OCI-LY1 (cell line): ENCODE results near the gene GPR18.

ENCODE experiments used
- H2AFZ ChIP-seq: fragments of 200-600 bp; sonication (generic), shearing (Covaris generic); 2 replicates; pipeline ENCODE4 v1.6.0; 2014; ENCODE audit warnings: antibody characterized with exemption, mild to moderate bottlenecking, low read length
- H3F3A ChIP-seq: fragments of 200-600 bp; sonication (generic), shearing (Covaris generic); 2 replicates; pipeline ENCODE4 v1.6.0; 2014; ENCODE audit warnings: mild to moderate bottlenecking, antibody characterized with exemption, low read length, moderate library complexity; ENCODE audit not compliant: insufficient read depth
- H3K27ac ChIP-seq: fragments of 200-600 bp; sonication (generic); 2 replicates; pipeline ENCODE4 v1.5.1; 2014; ENCODE audit warnings: low read length, mixed run types, mild to moderate bottlenecking, low read depth; ENCODE audit not compliant: poor library complexity, severe bottlenecking
- H3K27me3 ChIP-seq: fragments of 200-600 bp; sonication (generic); 2 replicates; pipeline ENCODE4 v1.6.0; 2014; ENCODE audit warnings: antibody characterized with exemption, mild to moderate bottlenecking, low read length, moderate library complexity; ENCODE audit not compliant: insufficient read depth
- H3K36me3 ChIP-seq: fragments of 200-600 bp; sonication (generic); 2 replicates; pipeline ENCODE4 v1.6.1; 2014; ENCODE audit warnings: mild to moderate bottlenecking, antibody characterized with exemption, low read length, moderate library complexity, mixed read lengths; ENCODE audit not compliant: insufficient read depth
- H3K4me1 ChIP-seq: fragments of 200-600 bp; sonication (generic); 2 replicates; pipeline ENCODE4 v1.5.1; 2014; ENCODE audit warnings: mild to moderate bottlenecking, low read length, moderate library complexity; ENCODE audit not compliant: insufficient read depth, severe bottlenecking
- H3K4me2 ChIP-seq: fragments of 200-600 bp; sonication (generic), shearing (Covaris generic); 2 replicates; pipeline ENCODE4 v1.6.1; 2014; ENCODE audit warnings: low read length
- H3K4me3 ChIP-seq: fragments of 200-600 bp; sonication (generic); 2 replicates; pipeline ENCODE4 v1.5.1; 2014; ENCODE audit warnings: low read length, low read depth, mild to moderate bottlenecking, mixed read lengths; ENCODE audit not compliant: poor library complexity, severe bottlenecking
- H3K79me2 ChIP-seq: fragments of 200-600 bp; shearing (Covaris generic); 2 replicates; pipeline ENCODE4 v1.6.1; 2016; ENCODE audit warnings: mixed run types, low read length, mixed read lengths; ENCODE audit not compliant: insufficient read depth
- H3K9ac ChIP-seq: fragments of 200-600 bp; sonication (generic), shearing (Covaris generic); 2 replicates; pipeline ENCODE4 v1.6.1; 2014; ENCODE audit warnings: mild to moderate bottlenecking, low read length, mixed read lengths
- H3K9me2 ChIP-seq: fragments of 200-600 bp; sonication (generic), shearing (Covaris generic); 2 replicates; pipeline ENCODE4 v1.6.1; 2014; ENCODE audit warnings: low read depth, mild to moderate bottlenecking, low read length, mixed read lengths
- H3K9me3 ChIP-seq: fragments of 200-600 bp; shearing (Covaris generic); 2 replicates; pipeline ENCODE4 v1.6.1; 2014; ENCODE audit warnings: low read length, mixed read lengths
- H4K20me1 ChIP-seq: fragments of 200-600 bp; sonication (generic), shearing (Covaris generic); 2 replicates; pipeline ENCODE4 v1.6.0; 2016; ENCODE audit warnings: mild to moderate bottlenecking, low read length; ENCODE audit not compliant: insufficient read depth
- EZH2 ChIP-seq: fragments of 200-600 bp; sonication (generic), shearing (Covaris generic); IDR thresholded peaks from 2 replicates; pipeline ENCODE4 v1.8.0; 2017; ENCODE audit warnings: borderline replicate concordance, mixed run types, mild to moderate bottlenecking, antibody characterized with exemption, low read length, moderate library complexity, mixed read lengths
- TF ChIP-seq, protein P1 (sequence below): fragments of 200-600 bp; sonication (generic), shearing (Covaris generic); IDR thresholded peaks from 2 replicates; pipeline ENCODE4 v1.5.1; 2017; ENCODE audit warnings: mild to moderate bottlenecking, antibody characterized with exemption, low read length, moderate library complexity, mixed read lengths

GPR18 gene

DNA sequence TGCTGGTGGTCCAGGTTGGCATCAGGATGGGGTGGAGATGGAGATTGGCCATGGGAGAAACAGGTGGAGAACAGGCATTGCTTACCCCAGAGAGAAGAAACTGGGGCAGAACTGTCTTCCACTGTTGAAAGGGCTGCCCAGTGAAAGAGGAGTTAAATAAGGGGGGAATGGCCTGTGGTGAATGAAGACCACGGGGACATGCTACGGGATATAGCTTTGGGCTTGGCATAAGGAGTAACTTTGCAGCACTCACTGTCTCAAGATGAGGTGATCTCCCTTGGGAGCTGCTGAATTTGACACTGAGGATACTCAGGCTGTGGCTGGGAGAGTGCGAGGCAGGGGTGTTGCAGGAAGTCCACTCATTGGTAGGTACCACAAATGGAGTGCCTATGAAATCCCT lies 10.6 kb upstream of the GPR18 start:
- H4K20me1 ChIP-seq = no peaks in the 10 kb centered on the region
- H3K27ac ChIP-seq = no peak overlapping the region
- no peak overlapping the region for H3K9ac ChIP-seq
- peaks cover 4% of the 10 kb centered on the region; the same call in 1 of the 2 replicates for H3F3A ChIP-seq
- no peaks in the 10 kb centered on the region for H3K9me2 ChIP-seq
- H3K4me3 ChIP-seq = no peak overlapping the region
- H3K36me3 ChIP-seq = peaks cover 12% of the 10 kb centered on the region; the same call in 1 of the 2 replicates
- TF ChIP-seq EZH2 = no peak
- TF ChIP-seq, protein P1, sequence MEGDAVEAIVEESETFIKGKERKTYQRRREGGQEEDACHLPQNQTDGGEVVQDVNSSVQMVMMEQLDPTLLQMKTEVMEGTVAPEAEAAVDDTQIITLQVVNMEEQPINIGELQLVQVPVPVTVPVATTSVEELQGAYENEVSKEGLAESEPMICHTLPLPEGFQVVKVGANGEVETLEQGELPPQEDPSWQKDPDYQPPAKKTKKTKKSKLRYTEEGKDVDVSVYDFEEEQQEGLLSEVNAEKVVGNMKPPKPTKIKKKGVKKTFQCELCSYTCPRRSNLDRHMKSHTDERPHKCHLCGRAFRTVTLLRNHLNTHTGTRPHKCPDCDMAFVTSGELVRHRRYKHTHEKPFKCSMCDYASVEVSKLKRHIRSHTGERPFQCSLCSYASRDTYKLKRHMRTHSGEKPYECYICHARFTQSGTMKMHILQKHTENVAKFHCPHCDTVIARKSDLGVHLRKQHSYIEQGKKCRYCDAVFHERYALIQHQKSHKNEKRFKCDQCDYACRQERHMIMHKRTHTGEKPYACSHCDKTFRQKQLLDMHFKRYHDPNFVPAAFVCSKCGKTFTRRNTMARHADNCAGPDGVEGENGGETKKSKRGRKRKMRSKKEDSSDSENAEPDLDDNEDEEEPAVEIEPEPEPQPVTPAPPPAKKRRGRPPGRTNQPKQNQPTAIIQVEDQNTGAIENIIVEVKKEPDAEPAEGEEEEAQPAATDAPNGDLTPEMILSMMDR = no peak
- no peaks in the 10 kb centered on the region for H3K9me3 ChIP-seq
- H3K27me3 ChIP-seq = no peaks in the 10 kb centered on the region
- H3K4me1 ChIP-seq = peaks cover 32% of the 10 kb centered on the region
- no peak overlapping the region for H3K4me2 ChIP-seq
- no peak overlapping the region for H2AFZ ChIP-seq
- H3K79me2 ChIP-seq = no peaks in the 10 kb centered on the region

DNA sequence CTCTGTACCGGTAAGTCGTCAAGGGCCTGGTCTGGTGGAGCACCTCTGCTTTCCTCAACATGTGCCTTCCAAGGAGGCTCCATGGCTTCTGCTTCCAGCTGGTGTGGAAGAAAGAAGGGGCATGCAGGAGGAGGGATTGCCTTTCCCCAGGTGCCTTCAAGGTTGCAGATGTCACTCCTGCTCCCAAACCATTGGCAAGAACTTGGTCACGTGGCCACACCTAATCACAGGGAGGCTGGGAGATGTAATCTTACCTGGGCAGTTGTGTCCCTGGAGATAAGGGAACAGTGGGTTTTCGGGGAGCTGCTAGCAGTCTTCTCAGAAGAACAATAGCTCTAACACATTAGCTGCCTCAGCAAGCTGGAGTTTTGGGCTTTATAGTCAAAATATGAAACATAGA lies 9.7 kb upstream of the GPR18 start:
- Histone ChIP-seq H3K9ac (no peak overlapping the region), H3K4me3 (no peak overlapping the region), H3K27me3 (no peaks in the 10 kb centered on the region), H3F3A (peaks cover 4% of the 10 kb centered on the region; the same call in 1 of the 2 replicates), H3K36me3 (peaks cover 12% of the 10 kb centered on the region; the same call in 1 of the 2 replicates), H3K4me1 (peaks cover 39% of the 10 kb centered on the region), H4K20me1 (no peaks in the 10 kb centered on the region), H3K9me2 (no peaks in the 10 kb centered on the region), H3K9me3 (no peaks in the 10 kb centered on the region), H3K79me2 (no peaks in the 10 kb centered on the region), H3K27ac (no peak overlapping the region), H2AFZ (no peak overlapping the region), H3K4me2 (no peak overlapping the region)
- TF ChIP-seq EZH2 = no peak
- TF ChIP-seq, protein P1 = no peak

DNA sequence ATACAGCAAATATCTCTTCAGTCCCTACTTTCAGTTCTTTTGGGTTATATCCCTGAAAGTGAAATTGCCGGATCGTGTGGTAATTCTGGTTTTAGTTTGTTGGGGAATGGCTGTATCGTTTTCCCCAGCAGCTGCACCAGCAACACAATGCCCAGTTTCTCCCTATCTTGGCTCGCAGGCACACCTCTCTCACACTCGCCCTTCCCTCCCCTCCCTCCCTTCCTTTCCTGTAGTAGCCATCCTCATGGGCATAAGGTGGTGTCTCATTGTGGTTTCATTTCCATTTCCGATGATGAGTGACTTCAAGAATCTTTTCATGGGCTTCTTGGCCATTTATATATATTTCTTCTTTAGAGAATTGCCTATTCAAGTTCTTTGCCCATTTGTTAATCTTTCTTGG lies 8.6 kb upstream of the GPR18 start:
- H3K9me2 ChIP-seq = no peaks in the 10 kb centered on the region
- H2AFZ ChIP-seq = no peak overlapping the region
- H3K79me2 ChIP-seq = no peaks in the 10 kb centered on the region
- H3K9me3 ChIP-seq = no peaks in the 10 kb centered on the region
- peaks cover 2% of the 10 kb centered on the region; the same call in 1 of the 2 replicates for H3K36me3 ChIP-seq
- no peak overlapping the region for H3K9ac ChIP-seq
- H3K27ac ChIP-seq = no peak overlapping the region
- H3K27me3 ChIP-seq = no peaks in the 10 kb centered on the region
- TF ChIP-seq, protein P1 = no peak
- TF ChIP-seq EZH2 = no peak
- no peak overlapping the region for H3K4me2 ChIP-seq
- peaks cover 39% of the 10 kb centered on the region for H3K4me1 ChIP-seq
- H4K20me1 ChIP-seq = no peaks in the 10 kb centered on the region
- peaks cover 4% of the 10 kb centered on the region; the same call in 1 of the 2 replicates for H3F3A ChIP-seq
- no peak overlapping the region for H3K4me3 ChIP-seq
